Measurements from ENCODE around the gene SMPD3. TPM values are rescaled to one million over a fixed set of nuclear protein-coding genes. Genes with fewer than 3 reads are reported as not detected.

SMPD3 gene
- total RNA-seq, 1 experiment from 2014 or later = 2.4 TPM

DNA sequence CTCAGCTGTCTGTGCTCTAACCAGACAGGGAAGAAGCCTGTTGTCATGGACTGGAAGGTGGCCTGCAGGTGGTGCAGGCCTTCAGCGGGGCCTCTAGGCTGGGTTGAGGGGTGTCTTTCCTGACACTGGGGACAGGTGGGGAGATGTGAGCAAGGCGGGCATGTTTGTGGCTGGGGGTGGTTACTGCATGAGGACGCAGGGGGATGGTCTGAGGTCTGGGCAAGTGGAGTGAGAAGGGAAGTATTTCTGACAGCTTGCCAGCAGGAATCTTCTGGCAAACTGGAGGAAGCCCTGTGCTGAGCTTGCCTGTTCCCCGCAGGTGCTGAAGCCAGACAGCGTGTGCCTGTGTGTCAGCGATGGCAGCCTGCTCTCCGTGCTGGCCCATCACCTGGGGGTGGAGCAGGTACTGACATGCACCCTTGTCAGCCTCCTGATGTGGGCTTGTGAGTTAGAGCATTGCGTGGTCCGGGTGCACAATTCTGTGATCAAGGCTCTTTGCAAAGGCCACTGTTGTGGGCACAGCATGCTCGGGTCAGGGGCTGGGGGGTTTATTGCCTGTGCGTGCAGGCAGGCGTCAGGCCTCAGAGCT is 101.3 kb downstream of the SMPD3 start:
- ChIA-PET CTCF (interaction anchor here (0.9 kb wide), 1 partner anchor 8 kb away, joined by 3 read pairs; no protein-coding TSS in a partner anchor), POLR2A (no interaction called here)
- Mint-ChIP-seq H3K27ac (ENCODE audit: unreplicated experiment) (peak overlapping the region; percentile 38), H3K4me3 (ENCODE audit: unreplicated experiment) (no peak overlapping the region), H3K4me1 (ENCODE audit: low read depth, unreplicated experiment) (peaks cover 9% of the 10 kb centered on the region), H3K36me3 (ENCODE audit: insufficient read depth, unreplicated experiment) (peaks cover 95% of the 10 kb centered on the region), H3K9me3 (ENCODE audit: unreplicated experiment) (no peaks in the 10 kb centered on the region), H3K27me3 (ENCODE audit: insufficient read depth, unreplicated experiment) (no peaks in the 10 kb centered on the region)
- Histone ChIP-seq H3K4me1 (peaks cover 6% of the 10 kb centered on the region), H3K9me3 (no peaks in the 10 kb centered on the region), H3K4me3 (ENCODE audit: low read depth, low read length) (no peak overlapping the region), H3K27me3 (replicated peaks; ENCODE audit: control insufficient read depth, insufficient read depth, low read length) (no peaks in the 10 kb centered on the region), H3K36me3 (ENCODE audit: control insufficient read depth, insufficient read depth, low read length) (peaks cover 6% of the 10 kb centered on the region; the same call in 1 of the 2 replicates)
- TF ChIP-seq, protein P1, sequence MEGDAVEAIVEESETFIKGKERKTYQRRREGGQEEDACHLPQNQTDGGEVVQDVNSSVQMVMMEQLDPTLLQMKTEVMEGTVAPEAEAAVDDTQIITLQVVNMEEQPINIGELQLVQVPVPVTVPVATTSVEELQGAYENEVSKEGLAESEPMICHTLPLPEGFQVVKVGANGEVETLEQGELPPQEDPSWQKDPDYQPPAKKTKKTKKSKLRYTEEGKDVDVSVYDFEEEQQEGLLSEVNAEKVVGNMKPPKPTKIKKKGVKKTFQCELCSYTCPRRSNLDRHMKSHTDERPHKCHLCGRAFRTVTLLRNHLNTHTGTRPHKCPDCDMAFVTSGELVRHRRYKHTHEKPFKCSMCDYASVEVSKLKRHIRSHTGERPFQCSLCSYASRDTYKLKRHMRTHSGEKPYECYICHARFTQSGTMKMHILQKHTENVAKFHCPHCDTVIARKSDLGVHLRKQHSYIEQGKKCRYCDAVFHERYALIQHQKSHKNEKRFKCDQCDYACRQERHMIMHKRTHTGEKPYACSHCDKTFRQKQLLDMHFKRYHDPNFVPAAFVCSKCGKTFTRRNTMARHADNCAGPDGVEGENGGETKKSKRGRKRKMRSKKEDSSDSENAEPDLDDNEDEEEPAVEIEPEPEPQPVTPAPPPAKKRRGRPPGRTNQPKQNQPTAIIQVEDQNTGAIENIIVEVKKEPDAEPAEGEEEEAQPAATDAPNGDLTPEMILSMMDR (IDR thresholded peaks at IDR 0.05; ENCODE audit: insufficient read depth in 1 of 2, low read depth in 1 of 2, low read length in 1 of 2, severe bottlenecking in 1 of 2, unreplicated experiment in 1 of 2) = no peak
- intact Hi-C loops (cut with micrococcal nuclease; ENCODE audit: unreplicated experiment) = no loop called here
- DNase-seq = no peak
- no TSS peak for BruUV-seq (replicated peaks)

DNA sequence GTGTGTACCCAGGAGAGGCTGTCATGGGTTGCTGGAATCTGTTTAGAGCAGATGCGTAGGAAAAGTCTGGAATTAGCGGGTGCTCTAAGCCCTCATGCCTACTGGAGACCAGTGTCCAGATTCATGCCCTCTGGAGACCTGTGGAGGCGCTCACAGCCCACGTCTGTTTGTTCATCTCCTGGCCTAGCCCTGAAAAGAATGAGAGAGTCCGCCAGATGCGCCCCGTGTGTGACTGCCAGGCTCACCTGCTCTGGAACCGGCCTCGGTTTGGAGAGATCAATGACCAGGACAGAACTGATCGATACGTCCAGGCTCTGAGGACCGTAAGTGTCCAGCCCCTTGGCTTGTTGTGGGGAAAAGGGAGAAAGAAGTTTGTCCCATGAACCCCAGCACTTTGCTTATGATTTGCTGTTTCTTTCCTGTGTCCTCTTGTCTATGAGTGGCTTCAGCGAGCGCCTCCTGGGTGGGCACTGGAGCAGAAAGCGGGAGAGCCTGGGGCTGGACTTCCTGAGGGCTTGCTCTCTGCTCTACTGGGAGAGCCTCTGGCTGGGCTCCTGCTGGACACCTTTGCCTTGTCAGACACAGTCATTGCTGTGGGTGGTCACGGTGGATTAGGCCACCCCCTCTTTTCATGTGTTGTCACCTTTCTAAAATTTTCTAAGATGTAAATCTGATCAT is 102.2 kb downstream of the SMPD3 start:
- Histone ChIP-seq H3K4me3 (ENCODE audit: low read depth, low read length) (no peak overlapping the region), H3K36me3 (ENCODE audit: control insufficient read depth, insufficient read depth, low read length) (peaks cover 6% of the 10 kb centered on the region; the same call in 1 of the 2 replicates), H3K4me1 (no peaks in the 10 kb centered on the region), H3K9me3 (no peaks in the 10 kb centered on the region), H3K27me3 (replicated peaks; ENCODE audit: control insufficient read depth, insufficient read depth, low read length) (no peaks in the 10 kb centered on the region)
- TF ChIP-seq, protein P1 (IDR thresholded peaks at IDR 0.05; ENCODE audit: insufficient read depth in 1 of 2, low read depth in 1 of 2, low read length in 1 of 2, severe bottlenecking in 1 of 2, unreplicated experiment in 1 of 2) = no peak
- no peak for DNase-seq
- no TSS peak for BruUV-seq (replicated peaks)
- Mint-ChIP-seq H3K27me3 (ENCODE audit: insufficient read depth, unreplicated experiment) (no peaks in the 10 kb centered on the region), H3K36me3 (ENCODE audit: insufficient read depth, unreplicated experiment) (peaks cover 95% of the 10 kb centered on the region), H3K4me1 (ENCODE audit: low read depth, unreplicated experiment) (no peaks in the 10 kb centered on the region), H3K27ac (ENCODE audit: unreplicated experiment) (peak overlapping the region; percentile 38), H3K9me3 (ENCODE audit: unreplicated experiment) (no peaks in the 10 kb centered on the region), H3K4me3 (ENCODE audit: unreplicated experiment) (no peak overlapping the region)
- intact Hi-C loops (cut with micrococcal nuclease; ENCODE audit: unreplicated experiment) = no loop called here
- POLR2A ChIA-PET = no interaction called here
- CTCF ChIA-PET = no interaction called here

GRCh38 chr16:68345351-68345810 is 102.9 kb downstream of the SMPD3 start:
- no peak overlapping the region for H3K4me3 ChIP-seq (ENCODE audit: low read depth, low read length)
- no peaks in the 10 kb centered on the region for H3K4me1 ChIP-seq
- H3K9me3 Mint-ChIP-seq (ENCODE audit: unreplicated experiment) = no peaks in the 10 kb centered on the region
- DNase-seq = no peak
- peaks cover 6% of the 10 kb centered on the region for H3K36me3 ChIP-seq (ENCODE audit: control insufficient read depth, insufficient read depth, low read length)
- TF ChIP-seq, protein P1 (IDR thresholded peaks at IDR 0.05; ENCODE audit: insufficient read depth in 1 of 2, low read depth in 1 of 2, low read length in 1 of 2, severe bottlenecking in 1 of 2, unreplicated experiment in 1 of 2) = no peak
- H3K4me1 Mint-ChIP-seq (ENCODE audit: low read depth, unreplicated experiment) = no peaks in the 10 kb centered on the region
- intact Hi-C loops (cut with micrococcal nuclease; ENCODE audit: unreplicated experiment) = no loop called here
- no peaks in the 10 kb centered on the region for H3K27me3 ChIP-seq (replicated peaks; ENCODE audit: control insufficient read depth, insufficient read depth, low read length)
- no peak overlapping the region for H3K27ac Mint-ChIP-seq (ENCODE audit: unreplicated experiment)
- POLR2A ChIA-PET = no interaction called here
- H3K27me3 Mint-ChIP-seq (ENCODE audit: insufficient read depth, unreplicated experiment) = no peaks in the 10 kb centered on the region
- H3K4me3 Mint-ChIP-seq (ENCODE audit: unreplicated experiment) = no peak overlapping the region
- H3K9me3 ChIP-seq = no peaks in the 10 kb centered on the region
- BruUV-seq (replicated peaks) = no TSS peak
- peaks cover 96% of the 10 kb centered on the region for H3K36me3 Mint-ChIP-seq (ENCODE audit: insufficient read depth, unreplicated experiment)
- CTCF ChIA-PET = no interaction called here

Data from Caco-2 (cell line).